Stimulated activated CD4-positive, alpha-beta T cell treated with anti-CD3 and anti-CD28 coated beads, Interleukin-15, amount 100 ng/mL, for 24 hours (primary cell): Measurements from ENCODE around the gene NAMPT.
"Not testable (repeated sequence)": the region's sequence is repeated elsewhere in the genome, so short reads cannot be mapped to it uniquely, and the experiment has no call there.

Experiments
- DNase-seq: peaks from one replicate; pipeline ENCODE4 v3.0.0-alpha.2; 2020

NAMPT gene

DNA sequence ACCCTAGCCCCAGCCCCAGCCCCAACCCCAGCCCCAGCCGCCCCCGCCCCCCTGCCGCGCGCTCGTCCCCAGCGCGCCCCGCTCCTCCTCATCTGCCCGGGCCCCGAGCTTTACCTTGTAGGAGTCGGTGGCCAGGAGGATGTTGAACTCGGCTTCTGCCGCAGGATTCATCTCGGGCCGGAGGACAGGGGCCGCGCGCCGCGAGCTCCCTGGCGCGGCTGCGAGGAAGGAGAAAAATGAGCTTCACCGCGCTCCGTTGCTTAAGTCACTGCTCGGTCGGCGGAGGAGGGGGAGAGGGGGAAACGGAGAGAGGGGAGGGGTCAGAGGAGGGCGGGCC, at the start of gene NAMPT:
Gene NAMPT (minus strand): TSS at position 270 of the 337 bp plus-strand sequence. CDS start 99 bp downstream, at position 171.
- no peak for DNase-seq

GRCh38 chr7:106332201-106332600, 47.4 kb upstream of the NAMPT start:
- DNase-seq: no peak

DNA sequence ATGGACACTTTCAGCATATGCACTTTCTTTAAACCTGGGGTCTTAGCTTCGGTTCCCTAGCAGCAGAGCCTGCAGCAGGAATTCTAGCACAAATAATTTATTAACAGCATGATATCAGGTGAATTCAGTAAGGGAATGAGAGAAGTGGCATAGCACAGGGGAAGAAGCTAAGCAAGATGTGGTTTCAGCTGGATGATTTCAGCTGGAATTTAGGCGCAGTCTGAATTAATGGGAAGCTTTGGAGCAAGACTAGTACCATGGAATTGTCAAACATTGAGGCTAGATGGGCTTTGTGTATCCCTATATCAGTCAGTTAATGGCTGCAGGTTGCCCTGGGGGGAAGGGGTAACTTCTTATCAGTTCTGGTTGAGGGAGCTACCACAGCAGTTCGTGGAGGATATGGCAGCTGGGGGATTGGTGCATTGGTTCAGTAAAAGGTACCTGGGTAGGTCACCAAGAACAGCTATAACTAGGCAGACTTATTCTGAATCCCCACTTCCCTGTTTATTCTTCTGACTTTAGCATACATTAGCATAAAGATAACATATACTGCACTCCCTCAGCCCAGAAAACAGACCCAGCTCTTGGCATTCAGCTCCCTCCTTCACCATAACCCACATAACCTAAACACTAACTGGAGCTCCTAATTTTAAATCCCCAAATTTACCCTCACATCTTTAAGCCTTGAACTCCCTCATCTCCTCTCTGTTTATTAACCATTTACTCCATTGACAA, 46.8 kb upstream of the NAMPT start:
- no peak for DNase-seq

DNA sequence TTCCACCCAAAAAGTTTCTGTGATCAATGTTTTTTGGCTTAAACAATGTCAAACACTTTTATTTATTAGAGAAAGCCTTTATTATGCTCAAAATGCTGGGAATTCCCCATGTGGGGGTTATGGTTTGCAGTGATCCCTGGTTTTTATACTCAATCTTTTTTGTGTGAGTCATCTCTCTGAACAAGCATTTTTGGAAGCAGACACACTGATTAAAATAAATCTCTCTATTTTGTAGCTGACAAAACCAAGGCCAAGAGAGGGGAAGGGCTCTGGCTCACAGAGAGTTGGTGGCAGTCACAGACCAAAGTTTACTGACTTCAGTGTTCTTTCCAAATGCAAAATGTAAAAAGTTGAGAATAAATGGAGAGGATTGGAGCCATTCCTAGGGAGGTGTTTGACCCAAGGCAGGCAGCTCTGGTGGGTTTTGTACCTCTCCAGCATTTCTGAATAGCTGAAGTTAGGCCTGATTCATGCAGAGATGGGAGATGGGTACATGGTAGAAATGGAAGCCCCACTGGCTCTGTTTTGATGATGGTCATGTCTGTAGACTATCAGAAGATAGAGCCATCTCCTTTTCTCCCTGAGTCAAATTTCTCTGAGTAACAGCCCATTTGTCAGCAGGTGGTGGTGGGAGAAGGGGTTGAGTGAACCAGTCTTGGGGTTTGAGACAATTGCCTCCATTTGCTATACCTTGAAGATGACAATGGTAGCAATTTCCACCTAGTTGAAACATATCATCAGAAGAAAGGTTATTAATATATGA, 45.4 kb upstream of the NAMPT start:
- DNase-seq: peak; percentile 15

DNA sequence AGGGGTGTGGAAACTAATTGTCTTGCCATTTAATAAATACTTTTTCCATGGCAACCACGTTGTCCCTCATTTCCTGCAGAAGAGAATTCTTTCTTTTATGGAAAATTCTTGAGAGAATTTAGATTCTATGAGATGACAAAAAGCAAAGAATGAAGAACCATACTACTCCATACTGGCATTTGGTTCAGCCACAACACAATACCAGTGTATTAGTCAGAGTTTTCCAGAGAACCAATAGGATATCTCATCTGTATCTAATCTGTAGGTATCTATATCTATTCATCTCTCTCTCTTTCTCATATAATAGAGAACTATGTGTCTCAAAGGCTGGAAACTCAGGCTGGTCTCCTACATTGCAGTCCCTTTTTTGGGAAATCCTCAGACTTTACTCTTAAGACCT, 44.6 kb upstream of the NAMPT start:
- DNase-seq: no peak

DNA sequence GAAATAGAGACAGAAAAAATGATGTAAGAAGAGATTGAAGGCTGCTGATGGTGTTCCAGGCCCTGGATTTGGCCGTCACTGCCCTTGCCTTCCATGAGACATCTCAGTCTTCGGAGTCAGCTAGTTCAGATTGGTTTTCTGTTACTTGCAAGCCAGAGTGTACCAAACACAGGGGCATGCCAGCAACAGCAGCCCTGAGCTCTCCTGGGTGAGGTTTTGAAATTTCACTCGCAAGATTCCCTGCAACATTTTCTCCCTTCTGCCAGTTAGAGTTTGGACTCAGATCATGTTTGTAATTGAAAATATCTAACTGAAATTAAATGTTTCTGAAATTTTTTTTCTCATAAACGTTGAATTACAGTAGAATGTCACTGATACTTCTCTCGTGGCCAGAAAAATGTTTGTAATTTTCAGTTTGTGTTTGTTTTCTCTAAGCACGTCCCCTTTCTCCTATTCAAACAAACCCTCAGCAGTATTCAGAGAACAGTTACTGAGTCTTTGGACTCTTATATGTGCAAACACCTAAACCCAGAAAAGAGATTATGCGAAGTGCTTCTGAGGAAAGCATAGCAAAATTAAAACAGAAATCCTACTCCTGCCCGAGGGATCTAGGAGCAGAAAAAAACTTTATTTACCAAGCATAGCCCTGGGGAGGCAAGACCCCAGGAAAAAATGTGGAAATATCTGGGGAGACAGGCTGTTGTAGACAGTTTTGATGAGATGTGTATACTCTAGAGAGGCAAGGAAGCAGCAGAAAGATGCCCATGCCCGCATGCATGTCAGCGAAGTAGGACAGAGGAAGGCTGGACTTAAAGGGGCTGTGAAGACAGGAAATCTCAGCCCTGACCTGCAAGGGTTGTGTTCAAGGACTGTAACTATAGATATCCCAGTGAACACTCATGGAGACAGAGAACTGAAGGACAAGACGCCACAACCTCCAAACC, 43.0 kb upstream of the NAMPT start:
- DNase-seq: no peak

DNA sequence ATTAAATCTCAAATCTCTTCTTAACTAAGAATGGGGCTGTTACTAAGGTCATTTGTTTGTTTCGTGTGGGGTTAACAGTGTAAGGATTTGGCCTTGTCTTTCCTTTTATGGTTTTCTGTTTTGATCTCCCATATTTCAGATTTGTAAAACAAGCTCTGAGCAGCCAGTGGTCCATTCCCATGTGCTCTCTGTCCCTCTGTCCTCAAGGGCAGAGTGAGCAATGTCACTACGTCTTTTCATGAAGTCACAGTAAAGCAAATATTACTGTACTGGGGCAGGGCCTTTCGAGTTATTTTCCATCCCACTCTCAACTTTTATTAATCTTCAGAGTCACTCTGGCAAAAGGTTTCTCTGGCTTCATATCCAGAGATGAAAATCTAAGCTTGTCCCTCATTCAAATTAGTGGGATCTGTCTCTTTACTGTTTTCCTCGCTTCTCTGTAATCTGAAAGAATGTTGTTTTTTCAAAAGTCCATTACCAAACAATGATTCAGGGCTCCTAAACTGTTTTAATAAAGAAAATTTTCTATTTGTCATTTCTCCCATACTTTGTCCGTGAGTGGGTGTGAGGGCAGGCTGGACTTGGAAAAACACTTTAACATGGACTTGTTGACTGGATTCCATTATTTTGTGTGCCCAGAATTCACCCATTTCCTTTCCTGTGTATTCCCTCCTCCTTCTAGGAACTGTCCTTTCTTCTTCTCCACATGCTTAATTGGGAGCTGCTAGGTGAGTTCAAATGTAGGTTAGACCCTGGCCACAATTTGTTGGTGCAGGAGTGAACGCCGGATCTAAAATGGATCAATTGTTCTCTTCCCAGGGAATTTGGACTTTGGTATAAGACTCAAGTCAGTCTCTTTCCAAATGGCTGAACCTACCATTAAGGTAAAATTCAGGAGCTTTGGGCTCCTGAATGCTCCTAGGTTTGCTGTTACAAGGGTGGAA, 42.1 kb upstream of the NAMPT start:
- DNase-seq: no peak

GRCh38 chr7:106324509-106324908, 39.7 kb upstream of the NAMPT start:
- not testable (repeated sequence) for DNase-seq

DNA sequence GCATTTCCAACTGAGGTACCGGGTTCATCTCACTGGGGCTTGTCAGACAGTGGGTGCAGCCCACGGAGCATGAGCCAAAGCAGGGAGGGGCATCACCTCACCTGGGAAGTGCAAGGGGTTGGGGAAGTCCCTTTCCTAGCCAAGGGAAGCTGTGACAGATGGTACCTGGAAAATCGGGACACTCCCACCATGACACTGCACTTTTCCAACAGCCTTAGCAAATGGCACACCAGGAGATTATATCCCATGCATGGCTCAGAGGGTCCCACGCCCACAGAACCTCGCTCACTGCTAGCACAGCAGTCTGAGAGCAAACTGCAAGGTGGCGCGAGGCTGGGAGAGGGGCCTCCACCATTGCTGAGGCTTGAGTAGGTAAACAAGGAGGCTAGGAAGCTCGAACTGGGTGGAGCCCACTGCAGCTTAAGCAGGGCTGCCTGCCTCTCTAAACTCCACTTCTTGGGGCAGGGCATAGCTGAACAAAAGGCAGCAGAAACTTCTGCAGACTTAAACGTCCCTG, 35.5 kb upstream of the NAMPT start:
- not testable (repeated sequence) for DNase-seq

GRCh38 chr7:106318482-106318881, 33.7 kb upstream of the NAMPT start:
- no peak for DNase-seq

DNA sequence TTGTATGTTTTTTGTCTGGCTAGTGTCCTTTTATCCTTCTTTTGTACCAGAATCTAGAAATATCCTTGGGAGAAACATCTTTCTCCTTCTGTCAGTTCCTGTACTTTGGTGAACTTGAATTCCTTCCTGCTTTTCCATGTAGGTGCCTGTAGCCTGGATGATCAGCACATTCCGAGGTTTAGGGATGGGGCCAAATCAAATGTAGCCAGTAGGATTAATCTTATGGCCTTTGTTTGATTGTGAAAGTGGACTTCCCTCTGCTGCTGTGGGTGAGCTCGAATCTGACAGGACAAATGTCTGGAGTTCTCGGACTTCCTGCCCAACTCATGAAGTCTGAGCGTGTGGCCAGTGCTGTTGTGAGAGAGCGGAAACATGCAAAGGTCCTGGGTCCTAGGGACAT, 33.2 kb upstream of the NAMPT start:
- DNase-seq: no peak

- DNase-seq: no peak
Observed at GRCh38 chr7:106316947-106317346, 32.2 kb upstream of the NAMPT start.

- DNase-seq: no peak
Observed at GRCh38 chr7:106314875-106315274, 30.1 kb upstream of the NAMPT start.

DNA sequence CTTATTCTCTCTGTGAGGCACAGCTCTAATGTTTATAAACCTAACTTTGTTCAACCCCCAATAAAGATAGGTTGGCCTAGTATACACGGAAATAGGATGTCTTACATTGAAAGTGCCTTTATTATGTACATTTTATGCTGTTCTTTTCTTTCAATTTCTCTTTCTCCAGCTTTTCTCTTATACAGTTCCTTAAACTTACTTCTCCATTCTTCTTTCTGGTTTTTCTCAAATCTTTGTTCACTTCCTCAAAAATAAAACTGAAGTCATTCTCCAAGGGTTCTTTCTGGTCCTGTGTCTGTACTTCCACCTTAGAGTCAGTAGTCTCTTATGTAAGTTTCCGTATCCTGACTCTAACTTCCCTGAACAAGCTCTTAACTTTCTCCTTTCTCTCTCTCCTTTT, 29.2 kb upstream of the NAMPT start:
- DNase-seq: no peak

- DNase-seq: peak; percentile 10
Observed at GRCh38 chr7:106313456-106313901, 28.7 kb upstream of the NAMPT start.

GRCh38 chr7:106312906-106313305, 28.1 kb upstream of the NAMPT start:
- no peak for DNase-seq

- DNase-seq: no peak
Observed at GRCh38 chr7:106312099-106312871, 27.5 kb upstream of the NAMPT start.

- DNase-seq: peak; percentile 24
Observed at GRCh38 chr7:106309362-106309761, 24.6 kb upstream of the NAMPT start.

- no peak for DNase-seq
Observed at GRCh38 chr7:106306256-106306655, 21.5 kb upstream of the NAMPT start.

DNA sequence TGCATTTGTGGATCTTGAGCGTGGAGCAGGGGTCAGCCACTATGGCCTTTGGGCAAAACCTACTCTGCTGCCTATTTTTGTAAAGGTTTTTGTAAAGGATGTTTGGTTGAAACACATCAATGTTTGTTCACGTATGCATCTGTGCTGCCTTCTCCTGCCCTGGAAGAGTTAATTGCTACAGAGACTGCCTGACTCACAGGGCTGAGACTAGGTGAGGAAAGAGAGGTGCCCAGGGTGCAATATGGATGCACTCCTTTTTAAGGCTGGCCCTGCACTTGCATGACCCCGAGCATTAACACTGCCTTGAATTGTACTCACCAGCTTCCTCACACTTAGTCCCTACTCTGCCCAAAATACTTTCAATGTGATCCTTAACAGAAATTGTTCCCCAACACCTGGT, 20.9 kb upstream of the NAMPT start:
- DNase-seq: no peak

GRCh38 chr7:106304568-106304967, 19.8 kb upstream of the NAMPT start:
- no peak for DNase-seq
